Keratinocyte (primary cell): ENCODE measurements around the gene SARS2.

ENCODE experiments used
- EZH2 ChIP-seq: IDR thresholded peaks from one replicate; pipeline ENCODE4 v1.6.1; 2012; ENCODE audit warnings: inconsistent platforms, mild to moderate bottlenecking, low read length, moderate library complexity
- TF ChIP-seq, protein P1 (sequence below), 3 experiments: IDR thresholded peaks in 1 of 3; conservative IDR thresholded peaks in 1 of 3; optimal IDR thresholded peaks in 1 of 3; 2 replicates in 2 of 3; 3 replicates in 1 of 3; pipeline versions ENCODE3 to v1.5.1; 2011; ENCODE audit warnings: low read length in 3 of 3, mild to moderate bottlenecking in 3 of 3, moderate library complexity in 2 of 3, control low read depth in 1 of 3, inconsistent platforms in 1 of 3; ENCODE audit not compliant: insufficient read depth in 2 of 3; ENCODE audit errors: extremely low read depth in 1 of 3

DNA sequence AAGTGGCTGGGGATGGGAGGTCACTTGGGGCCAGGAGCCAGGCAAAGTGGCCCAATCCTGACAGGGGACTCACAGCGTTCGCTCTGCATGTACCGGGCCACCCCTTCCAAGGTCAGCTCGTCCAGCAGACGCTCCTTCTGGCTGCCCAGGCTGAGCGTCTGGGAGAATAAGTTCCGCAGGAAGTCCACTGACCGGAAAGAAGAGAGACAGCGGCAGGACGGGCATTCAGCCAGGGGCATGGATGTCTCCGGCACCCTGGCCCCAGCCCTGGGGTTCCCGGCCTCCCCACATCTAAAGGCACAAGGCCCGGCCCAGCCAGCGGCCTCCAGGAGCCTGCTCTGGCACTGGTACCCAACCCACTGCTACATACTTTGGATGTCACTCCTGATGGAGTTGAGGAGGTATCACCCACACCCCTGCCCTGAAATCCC is 37.2 kb downstream of the SARS2 start:
- TF ChIP-seq, protein P1, sequence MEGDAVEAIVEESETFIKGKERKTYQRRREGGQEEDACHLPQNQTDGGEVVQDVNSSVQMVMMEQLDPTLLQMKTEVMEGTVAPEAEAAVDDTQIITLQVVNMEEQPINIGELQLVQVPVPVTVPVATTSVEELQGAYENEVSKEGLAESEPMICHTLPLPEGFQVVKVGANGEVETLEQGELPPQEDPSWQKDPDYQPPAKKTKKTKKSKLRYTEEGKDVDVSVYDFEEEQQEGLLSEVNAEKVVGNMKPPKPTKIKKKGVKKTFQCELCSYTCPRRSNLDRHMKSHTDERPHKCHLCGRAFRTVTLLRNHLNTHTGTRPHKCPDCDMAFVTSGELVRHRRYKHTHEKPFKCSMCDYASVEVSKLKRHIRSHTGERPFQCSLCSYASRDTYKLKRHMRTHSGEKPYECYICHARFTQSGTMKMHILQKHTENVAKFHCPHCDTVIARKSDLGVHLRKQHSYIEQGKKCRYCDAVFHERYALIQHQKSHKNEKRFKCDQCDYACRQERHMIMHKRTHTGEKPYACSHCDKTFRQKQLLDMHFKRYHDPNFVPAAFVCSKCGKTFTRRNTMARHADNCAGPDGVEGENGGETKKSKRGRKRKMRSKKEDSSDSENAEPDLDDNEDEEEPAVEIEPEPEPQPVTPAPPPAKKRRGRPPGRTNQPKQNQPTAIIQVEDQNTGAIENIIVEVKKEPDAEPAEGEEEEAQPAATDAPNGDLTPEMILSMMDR (optimal IDR thresholded peaks at IDR 0.05 in 1 of 3, IDR thresholded peaks at IDR 0.05 in 1 of 3, conservative IDR thresholded peaks at IDR 0.05 in 1 of 3; ENCODE audit: extremely low read depth in 1 of 3, insufficient read depth in 2 of 3, low read length in 3 of 3), result no peak
- TF ChIP-seq EZH2, result no peak
